Measurements from ENCODE around the gene TMA7.
"Not testable (repeated sequence)": the region's sequence is repeated elsewhere in the genome, so short reads cannot be mapped to it uniquely, and the experiment has no call there.

TMA7 gene

GRCh38 chr3:48468329-48468731 is 28.3 kb downstream of the TMA7 start:
- DNase-seq (ENCODE audit: low spot score) = peak; percentile 27

GRCh38 chr3:48469046-48469915 is 29.2 kb downstream of the TMA7 start:
- DNase-seq (ENCODE audit: low spot score) = no peak

GRCh38 chr3:48470286-48470685 is 30.2 kb downstream of the TMA7 start:
- no peak for DNase-seq (ENCODE audit: low spot score)

- no peak for DNase-seq (ENCODE audit: low spot score)
These were observed 32.5 kb downstream of the TMA7 start for GRCh38 chr3:48472673-48472922.

GRCh38 chr3:48472923-48473616 is 33.0 kb downstream of the TMA7 start:
- peak; percentile 93 for DNase-seq (ENCODE audit: low spot score)

GRCh38 chr3:48473617-48473952 is 33.5 kb downstream of the TMA7 start:
- no peak for DNase-seq (ENCODE audit: low spot score)

- not testable (repeated sequence) for DNase-seq (ENCODE audit: low spot score)
These were observed 34.0 kb downstream of the TMA7 start for GRCh38 chr3:48474031-48474430.

- DNase-seq (ENCODE audit: low spot score) = no peak
These were observed 34.6 kb downstream of the TMA7 start for GRCh38 chr3:48474619-48475018.

GRCh38 chr3:48475188-48475587 is 35.1 kb downstream of the TMA7 start:
- DNase-seq (ENCODE audit: low spot score) = no peak

- DNase-seq (ENCODE audit: low spot score) = no peak
These were observed 36.5 kb downstream of the TMA7 start for GRCh38 chr3:48476426-48477053.

GRCh38 chr3:48477959-48478520 is 38.0 kb downstream of the TMA7 start:
- DNase-seq (ENCODE audit: low spot score) = no peak

GRCh38 chr3:48478626-48479555 is 38.8 kb downstream of the TMA7 start:
- no peak for DNase-seq (ENCODE audit: low spot score)

- not testable (repeated sequence) for DNase-seq (ENCODE audit: low spot score)
These were observed 40.8 kb downstream of the TMA7 start for GRCh38 chr3:48480891-48481290.

- not testable (repeated sequence) for DNase-seq (ENCODE audit: low spot score)
These were observed 42.8 kb downstream of the TMA7 start for GRCh38 chr3:48482822-48483221.

GRCh38 chr3:48486952-48487351 is 46.9 kb downstream of the TMA7 start:
- DNase-seq (ENCODE audit: low spot score) = no peak

- DNase-seq (ENCODE audit: low spot score) = no peak
These were observed 52.6 kb downstream of the TMA7 start for GRCh38 chr3:48492461-48493202.

- DNase-seq (ENCODE audit: low spot score) = no peak
These were observed 53.1 kb downstream of the TMA7 start for GRCh38 chr3:48493203-48493501.

All from LoVo (cell line).